ENCODE measurements around the gene HMOX2. TPM values are rescaled to one million over a fixed set of nuclear protein-coding genes. Genes with fewer than 3 reads are reported as not detected.

The HMOX2 gene
- total and polyA plus RNA-seq, 2 donors from 2014 or later = 56.4 to 116 TPM

- H3K9ac ChIP-seq (ENCODE audit: low read length in 3 of 3) = no peak overlapping the region
- no peaks in the 10 kb centered on the region for H3K9me3 ChIP-seq (ENCODE audit: control insufficient read depth in 2 of 3, insufficient read depth in 1 of 3, low read length in 3 of 3)
- H3K4me3 ChIP-seq (ENCODE audit: low read length in 3 of 3) = no peak overlapping the region
- no peak overlapping the region for H3K27ac ChIP-seq (ENCODE audit: low read depth in 2 of 2, low read length in 2 of 2)
- H3K36me3 ChIP-seq (ENCODE audit: control insufficient read depth in 2 of 3, insufficient read depth in 3 of 3, low read length in 3 of 3) = no peaks in the 10 kb centered on the region
- TF ChIP-seq CTCF (IDR thresholded peaks at IDR 0.05; ENCODE audit: borderline replicate concordance, extremely low read depth, insufficient read depth) = no peak
- peaks cover 0 to 12% (median 11%) of the 10 kb centered on the region in 3 donors for H3K4me1 ChIP-seq (ENCODE audit: control insufficient read depth in 2 of 3, insufficient read depth in 2 of 3, low read depth in 1 of 3, low read length in 3 of 3)
- FAIRE-seq (no peak), DNase-seq (no peak)
- intact Hi-C loops (cut with DNase I) = no loop called here
- no peaks in the 10 kb centered on the region for H3K27me3 ChIP-seq (ENCODE audit: control insufficient read depth, insufficient read depth, low read length)
Measured at GRCh38 chr16:4532238-4532637, 56.0 kb downstream of the HMOX2 start.

- Histone ChIP-seq H3K36me3 (ENCODE audit: control insufficient read depth in 2 of 3, insufficient read depth in 3 of 3, low read length in 3 of 3) (no peaks in the 10 kb centered on the region), H3K4me3 (ENCODE audit: low read length in 3 of 3) (no peak overlapping the region), H3K27me3 (ENCODE audit: control insufficient read depth, insufficient read depth, low read length) (no peaks in the 10 kb centered on the region), H3K27ac (ENCODE audit: low read depth in 2 of 2, low read length in 2 of 2) (no peak overlapping the region), H3K4me1 (ENCODE audit: control insufficient read depth in 2 of 3, insufficient read depth in 2 of 3, low read depth in 1 of 3, low read length in 3 of 3) (peaks cover 0 to 15% (median 12%) of the 10 kb centered on the region in 3 donors), H3K9me3 (ENCODE audit: control insufficient read depth in 2 of 3, insufficient read depth in 1 of 3, low read length in 3 of 3) (no peaks in the 10 kb centered on the region), H3K9ac (ENCODE audit: low read length in 3 of 3) (no peak overlapping the region)
- intact Hi-C loops (cut with DNase I) = no loop called here
- FAIRE-seq = no peak
- no peak for DNase-seq
- TF ChIP-seq CTCF (IDR thresholded peaks at IDR 0.05; ENCODE audit: borderline replicate concordance, extremely low read depth, insufficient read depth) = no peak
Measured at GRCh38 chr16:4533490-4533889, 57.3 kb downstream of the HMOX2 start.

GRCh38 chr16:4534151-4534790 lies 58.1 kb downstream of the HMOX2 start:
- Histone ChIP-seq H3K27ac (ENCODE audit: low read depth in 2 of 2, low read length in 2 of 2) (no peak overlapping the region), H3K9ac (ENCODE audit: low read length in 3 of 3) (no peak overlapping the region), H3K4me3 (ENCODE audit: low read length in 3 of 3) (no peak overlapping the region), H3K4me1 (ENCODE audit: control insufficient read depth in 2 of 3, insufficient read depth in 2 of 3, low read depth in 1 of 3, low read length in 3 of 3) (peaks cover 0 to 14% (median 8%) of the 10 kb centered on the region in 3 donors), H3K27me3 (ENCODE audit: control insufficient read depth, insufficient read depth, low read length) (no peaks in the 10 kb centered on the region), H3K9me3 (ENCODE audit: control insufficient read depth in 2 of 3, insufficient read depth in 1 of 3, low read length in 3 of 3) (peaks cover 0 to 3% (median 0%) of the 10 kb centered on the region in 3 donors), H3K36me3 (ENCODE audit: control insufficient read depth in 2 of 3, insufficient read depth in 3 of 3, low read length in 3 of 3) (no peaks in the 10 kb centered on the region)
- FAIRE-seq = no peak
- TF ChIP-seq CTCF (IDR thresholded peaks at IDR 0.05; ENCODE audit: borderline replicate concordance, extremely low read depth, insufficient read depth) = no peak
- DNase-seq = no peak
- intact Hi-C loops (cut with DNase I) = no loop called here

All from kidney (tissue), 14 donors.